ENCODE data around the gene DNAH11. TPM values are rescaled to one million over a fixed set of nuclear protein-coding genes. Genes with fewer than 3 reads are reported as not detected.

DNAH11 gene
- total RNA-seq, 1 experiment from 2014 or later = 0.15 TPM

- ChIA-PET POLR2A (no interaction called here), CTCF (no interaction called here)
- Histone ChIP-seq H3K4me3 (ENCODE audit: low read depth in 2 of 2, low read length in 2 of 2) (no peak overlapping the region), H3K36me3 (ENCODE audit: control insufficient read depth, insufficient read depth, low read length) (no peaks in the 10 kb centered on the region), H3K4me1 (ENCODE audit: control insufficient read depth, insufficient read depth, low read length) (no peaks in the 10 kb centered on the region), H3K27me3 (ENCODE audit: control insufficient read depth, insufficient read depth, low read length) (no peaks in the 10 kb centered on the region), H3K27ac (ENCODE audit: low read length) (no peak overlapping the region), H3K9me3 (ENCODE audit: control insufficient read depth, insufficient read depth, low read depth, low read length) (no peaks in the 10 kb centered on the region)
- DNase-seq (ENCODE audit: low read depth, low spot score) (no peak), ATAC-seq (no peak)
- intact Hi-C loops (cut with micrococcal nuclease; ENCODE audit: unreplicated experiment) = no loop called here
- TF ChIP-seq TCF7L2 (IDR thresholded peaks at IDR 0.05; ENCODE audit: low read depth, low read length) (no peak), SIN3A (IDR thresholded peaks at IDR 0.05; ENCODE audit: borderline replicate concordance, insufficient read depth, low read depth, low read length) (no peak), REST (IDR thresholded peaks at IDR 0.05; ENCODE audit: insufficient read depth in 1 of 2, low read depth in 2 of 2, low read length in 1 of 2) (no peak), POLR2AphosphoS5 (IDR thresholded peaks at IDR 0.05; ENCODE audit: low read depth, low read length) (no peak), CTCF (IDR thresholded peaks at IDR 0.05) (no peak)
- in situ Hi-C loops (cut with HindIII; ENCODE audit: low pct_unique_long_range_greater_than_20kb, low sequenced_read_pairs) = no loop called here
- BruUV-seq (replicated peaks) = no TSS peak
Observed at GRCh38 chr7:21580073-21580521, 37.3 kb downstream of the DNAH11 start.

- ATAC-seq (no peak), DNase-seq (ENCODE audit: low read depth, low spot score) (no peak)
- no TSS peak for BruUV-seq (replicated peaks)
Observed at GRCh38 chr7:21585070-21585724, 42.4 kb downstream of the DNAH11 start.

More at GRCh38 chr7:21585070-21585724, 42.4 kb downstream of the DNAH11 start:
- Histone ChIP-seq H3K36me3 (ENCODE audit: control insufficient read depth, insufficient read depth, low read length) (no peaks in the 10 kb centered on the region; the same call in 1 of the 2 replicates), H3K27me3 (ENCODE audit: control insufficient read depth, insufficient read depth, low read length) (no peaks in the 10 kb centered on the region), H3K4me3 (ENCODE audit: low read depth in 2 of 2, low read length in 2 of 2) (no peak overlapping the region), H3K9me3 (ENCODE audit: control insufficient read depth, insufficient read depth, low read depth, low read length) (no peaks in the 10 kb centered on the region), H3K27ac (ENCODE audit: low read length) (no peak overlapping the region), H3K4me1 (ENCODE audit: control insufficient read depth, insufficient read depth, low read length) (no peaks in the 10 kb centered on the region)
- in situ Hi-C loops (cut with HindIII; ENCODE audit: low pct_unique_long_range_greater_than_20kb, low sequenced_read_pairs) = no loop called here
- CTCF ChIA-PET = no interaction called here
- intact Hi-C loops (cut with micrococcal nuclease; ENCODE audit: unreplicated experiment) = no loop called here
- POLR2A ChIA-PET = no interaction called here
- TF ChIP-seq TCF7L2 (IDR thresholded peaks at IDR 0.05; ENCODE audit: low read depth, low read length) = no peak
- no peak for TF ChIP-seq SIN3A (IDR thresholded peaks at IDR 0.05; ENCODE audit: borderline replicate concordance, insufficient read depth, low read depth, low read length)
- TF ChIP-seq POLR2AphosphoS5 (IDR thresholded peaks at IDR 0.05; ENCODE audit: low read depth, low read length) = no peak
- no peak for TF ChIP-seq REST (IDR thresholded peaks at IDR 0.05; ENCODE audit: insufficient read depth in 1 of 2, low read depth in 2 of 2, low read length in 1 of 2)
- no peak for TF ChIP-seq CTCF (IDR thresholded peaks at IDR 0.05)

All from Panc1 (cell line).